Sigmoid colon (tissue), 7 donors: ENCODE measurements around the gene LCE1B. TPM values are rescaled to one million over a fixed set of nuclear protein-coding genes. Genes with fewer than 3 reads are reported as not detected.

Source experiments
- DNase-seq: peaks from one replicate; pipeline ENCODE4 v3.0.0-alpha.2; 2019
- H3K27ac ChIP-seq, 4 donors: fragments of 200-600 bp; sonication (generic); one replicate each; pipeline ENCODE4 v1.5.1; 2016 to 2019; ENCODE audit warnings: mild to moderate bottlenecking in 1 of 4
- H3K27me3 ChIP-seq, 3 donors: fragments of 200-600 bp; sonication (generic); one replicate each; pipeline ENCODE4 v1.5.1; 2019; ENCODE audit warnings: mild to moderate bottlenecking in 1 of 3
- H3K36me3 ChIP-seq, 4 donors: fragments of 200-600 bp; sonication (generic); one replicate each; pipeline ENCODE4 v1.5.1; 2016 to 2019
- H3K4me1 ChIP-seq, 4 donors: fragments of 200-600 bp; sonication (generic); one replicate each; pipeline ENCODE4 v1.5.1; 2017 to 2019
- H3K4me3 ChIP-seq, 4 donors: fragments of 200-600 bp; sonication (generic); one replicate each; pipeline ENCODE4 v1.5.1; 2017 to 2019; ENCODE audit warnings: mild to moderate bottlenecking in 2 of 4, moderate library complexity in 1 of 4
- H3K9me3 ChIP-seq, 4 donors: fragments of 200-600 bp in 3 of 4; sonication (generic) in 3 of 4; one replicate each; pipeline versions ENCODE4 v1.5.1 to v1.6.1; 2013 to 2019
- CTCF ChIP-seq, 4 experiments: fragments of 450-650 bp in 3 of 4; fragments of 200-600 bp in 1 of 4; IDR thresholded peaks; one replicate each; pipeline ENCODE4 v1.5.1; 2016 to 2019; ENCODE audit warnings: antibody characterized with exemption in 4 of 4, mild to moderate bottlenecking in 3 of 4, moderate library complexity in 2 of 4
- EP300 ChIP-seq, 4 donors: sonication (generic); formaldehyde crosslinking; IDR thresholded peaks; one replicate each; pipeline ENCODE4 v1.6.1; 2017; ENCODE audit warnings: antibody characterized with exemption in 4 of 4
- POLR2A ChIP-seq, 2 donors: fragments of 450-650 bp; IDR thresholded peaks; one replicate each; pipeline ENCODE4 v1.6.1; 2016; ENCODE audit warnings: antibody characterized with exemption in 2 of 2, mild to moderate bottlenecking in 2 of 2, moderate library complexity in 2 of 2
- POLR2AphosphoS5 ChIP-seq, 4 donors: sonication (generic); formaldehyde crosslinking; IDR thresholded peaks; one replicate each; pipeline ENCODE4 v1.6.1; 2017; ENCODE audit warnings: antibody characterized with exemption in 4 of 4
- WGBS, 2 donors: extraction: QIAGEN DNeasy Blood & Tissue Kit; methylation state at CpG; one replicate each; pipeline ENCODE4 v1.1.7; 2013; 5-methylcytosine and 5-hydroxymethylcytosine counted together
- intact Hi-C: fragments of 100-400 bp; cut with DNase I; formaldehyde crosslinking; loops from one replicate; pipeline ENCODE4 v1.15.1; 2023
- polyA plus RNA-seq, 3 donors: library from polyadenylated mRNA; stranded (reverse); fragments of 200-250 nt; gene quantifications; one replicate each; pipeline ENCODE4 v1.2.3, GENCODE V29; 2013
- total RNA-seq, 4 donors: library from RNA; depleted of rRNA; stranded (reverse); fragments of >200 nt; gene quantifications; one replicate each; pipeline ENCODE4 v1.1.0, GENCODE V29; 2016
- donor health status: healthy with polysubstance abuse.
- donor health status: Bipolar disorder and iron deficiency.
- donor health status: healthy.

The LCE1B gene
- total and polyA plus RNA-seq, 7 donors, result not detected

GRCh38 chr1:152801333-152801732 is 10.4 kb upstream of the LCE1B start:
- intact Hi-C loops, result no loop called here
- WGBS, 2 donors, result 59 to 82% methylated on average over 1 of the region's 1 CpG
- H3K27ac ChIP-seq, result no peak overlapping the region
- DNase-seq, result no peak
- H3K36me3 ChIP-seq, result no peaks in the 10 kb centered on the region
- no peaks in the 10 kb centered on the region for H3K4me1 ChIP-seq
- H3K9me3 ChIP-seq, result no peaks in the 10 kb centered on the region
- H3K27me3 ChIP-seq, result no peaks in the 10 kb centered on the region
- H3K4me3 ChIP-seq, result no peak overlapping the region
- TF ChIP-seq CTCF (IDR thresholded peaks at IDR 0.05), result no peak

- TF ChIP-seq EP300 (IDR thresholded peaks at IDR 0.05), result no peak
- no peak for TF ChIP-seq CTCF (IDR thresholded peaks at IDR 0.05)
- TF ChIP-seq POLR2AphosphoS5 (IDR thresholded peaks at IDR 0.05), result no peak
- no peak for TF ChIP-seq POLR2A (IDR thresholded peaks at IDR 0.05)
- Histone ChIP-seq H3K27me3 (no peaks in the 10 kb centered on the region), H3K4me1 (no peaks in the 10 kb centered on the region), H3K27ac (no peak within 1 kb of the TSS), H3K4me3 (no peak within 1 kb of the TSS), H3K9me3 (no peaks in the 10 kb centered on the region), H3K36me3 (no peaks in the 10 kb centered on the region)
- no peak for DNase-seq
- WGBS, 2 donors, result 41 to 58% methylated on average over 3 of the region's 3 CpGs
- intact Hi-C loops, result no loop called here
Observed at GRCh38 chr1:152806576-152806975, 5.2 kb upstream of the LCE1B start, which contains the start of gene LCE1C. Gene LCE1C (minus strand): TSS chr1:152806651. CDS start chr1:152805478, 1,173 bp downstream.

GRCh38 chr1:152811050-152811449 is 721 bp upstream of the LCE1B start:
- no peak overlapping the region for H3K4me3 ChIP-seq
- H3K36me3 ChIP-seq, result no peaks in the 10 kb centered on the region
- 79 to 80% methylated on average over 2 of the region's 2 CpGs for WGBS, 2 donors
- no peak for DNase-seq
- intact Hi-C loops, result no loop called here
- H3K9me3 ChIP-seq, result no peaks in the 10 kb centered on the region
- no peaks in the 10 kb centered on the region for H3K27me3 ChIP-seq
- no peak for TF ChIP-seq POLR2AphosphoS5 (IDR thresholded peaks at IDR 0.05)
- no peak for TF ChIP-seq CTCF (IDR thresholded peaks at IDR 0.05)
- no peak for TF ChIP-seq EP300 (IDR thresholded peaks at IDR 0.05)
- no peak for TF ChIP-seq POLR2A (IDR thresholded peaks at IDR 0.05)
- H3K27ac ChIP-seq, result no peak overlapping the region
- no peaks in the 10 kb centered on the region for H3K4me1 ChIP-seq

GRCh38 chr1:152817309-152817708 is 5.5 kb downstream of the LCE1B start:
- H3K9me3 ChIP-seq, result no peaks in the 10 kb centered on the region
- no peak for DNase-seq
- intact Hi-C loops, result no loop called here
- TF ChIP-seq POLR2AphosphoS5 (IDR thresholded peaks at IDR 0.05) (no peak), POLR2A (IDR thresholded peaks at IDR 0.05) (no peak), CTCF (IDR thresholded peaks at IDR 0.05) (no peak), EP300 (IDR thresholded peaks at IDR 0.05) (no peak)
- H3K27ac ChIP-seq, result no peak overlapping the region
- WGBS, 2 donors, result 82 to 85% methylated on average over 6 of the region's 6 CpGs
- no peaks in the 10 kb centered on the region for H3K27me3 ChIP-seq
- H3K4me3 ChIP-seq, result no peak overlapping the region
- no peaks in the 10 kb centered on the region for H3K4me1 ChIP-seq
- no peaks in the 10 kb centered on the region for H3K36me3 ChIP-seq

GRCh38 chr1:152823294-152823693 is 11.5 kb downstream of the LCE1B start:
- H3K9me3 ChIP-seq, result no peaks in the 10 kb centered on the region
- DNase-seq, result no peak
- H3K36me3 ChIP-seq, result no peaks in the 10 kb centered on the region
- TF ChIP-seq POLR2A (IDR thresholded peaks at IDR 0.05) (no peak), EP300 (IDR thresholded peaks at IDR 0.05) (no peak), POLR2AphosphoS5 (IDR thresholded peaks at IDR 0.05) (no peak), CTCF (IDR thresholded peaks at IDR 0.05) (no peak)
- WGBS, 2 donors, result 37 to 46% methylated on average over 5 of the region's 5 CpGs
- H3K4me3 ChIP-seq, result no peak overlapping the region
- no peaks in the 10 kb centered on the region for H3K27me3 ChIP-seq
- H3K4me1 ChIP-seq, result no peaks in the 10 kb centered on the region
- no peak overlapping the region for H3K27ac ChIP-seq
- intact Hi-C loops, result no loop called here
